Stimulated activated CD4-positive, alpha-beta T cell treated with anti-CD3 and anti-CD28 coated beads, Interleukin-12 subunit alpha, Interleukin-12 subunit beta, amount 100 ng/mL, for 48 hours (primary cell): Measurements from ENCODE around the gene SLC38A6.

Source experiments
- DNase-seq, 3 donors: peaks; one replicate each; pipeline ENCODE4 v3.0.0-alpha.2; 2020; ENCODE audit warnings: low read depth in 2 of 3, low spot score in 1 of 3

Gene SLC38A6

GRCh38 chr14:61101803-61102548 lies 120.9 kb downstream of the SLC38A6 start:
- DNase-seq = no peak
